BLaER1 treated with 17β-estradiol and CSF1 and Interleukin-3, amounts not matched to agents 10 nM and 100 nM (cell line): ENCODE measurements around the gene IREB2.

Experiments
- H3K27ac ChIP-seq, 11 experiments: shearing (Covaris generic); formaldehyde crosslinking; 2 replicates each; pipeline ENCODE4 v1.8.1; 2022
- H3K27me3 ChIP-seq, 11 experiments: shearing (Covaris generic); formaldehyde crosslinking; 2 replicates each; pipeline ENCODE4 v1.8.1; 2022
- H3K36me3 ChIP-seq, 11 experiments: shearing (Covaris generic); formaldehyde crosslinking; 2 replicates each; pipeline ENCODE4 v1.8.1; 2022
- H3K4me1 ChIP-seq, 10 experiments: shearing (Covaris generic); formaldehyde crosslinking; 2 replicates each; pipeline ENCODE4 v1.8.1; 2022
- H3K4me2 ChIP-seq, 11 experiments: shearing (Covaris generic); formaldehyde crosslinking; 2 replicates each; pipeline ENCODE4 v1.8.1; 2022
- H3K4me3 ChIP-seq, 10 experiments: shearing (Covaris generic); formaldehyde crosslinking; 2 replicates each; pipeline ENCODE4 v1.8.1; 2022
- H3K9ac ChIP-seq, 11 experiments: shearing (Covaris generic); formaldehyde crosslinking; 2 replicates each; pipeline ENCODE4 v1.8.1; 2022
- H3K9me3 ChIP-seq, 11 experiments: shearing (Covaris generic); formaldehyde crosslinking; replicated peaks in 1 of 11; 2 replicates each; pipeline ENCODE4 v1.8.1; 2022
- H4K20me1 ChIP-seq, 11 experiments: shearing (Covaris generic); formaldehyde crosslinking; 2 replicates each; pipeline ENCODE4 v1.8.1; 2022
- Cebpa-rat ChIP-seq, 11 experiments: shearing (Covaris generic); IDR thresholded peaks; 2 replicates each; pipeline ENCODE4 v1.8.1; 2022

Gene IREB2

DNA sequence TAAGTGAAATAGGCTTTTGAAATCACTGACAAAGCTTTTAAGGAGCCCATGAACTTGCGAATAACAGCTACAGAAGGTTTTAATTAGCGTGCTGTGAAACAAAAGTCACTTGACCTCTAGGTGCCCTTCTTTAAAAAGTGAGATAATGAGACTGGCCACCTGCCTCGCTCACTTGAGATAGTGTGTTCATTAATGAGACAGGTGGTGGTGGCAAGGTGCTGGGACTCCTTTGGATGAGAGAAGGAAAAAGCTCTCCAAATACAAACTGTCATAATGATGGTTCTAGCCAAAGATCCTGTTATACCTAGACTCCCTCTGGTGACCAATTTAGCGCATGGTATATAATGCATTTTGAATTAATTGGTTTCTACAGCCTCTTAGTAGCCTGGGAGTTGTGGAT, 22.7 kb upstream of the IREB2 start:
- Histone ChIP-seq H3K36me3 (no peaks in the 10 kb centered on the region), H3K27me3 (no peaks in the 10 kb centered on the region), H3K27ac (no peak overlapping the region), H3K4me3 (no peak overlapping the region), H3K4me1 (no peaks in the 10 kb centered on the region), H3K9me3 (no peaks in the 10 kb centered on the region), H3K9ac (no peak overlapping the region), H4K20me1 (no peaks in the 10 kb centered on the region), H3K4me2 (no peak overlapping the region)
- no peak for TF ChIP-seq Cebpa-rat (IDR thresholded peaks at IDR 0.05)

DNA sequence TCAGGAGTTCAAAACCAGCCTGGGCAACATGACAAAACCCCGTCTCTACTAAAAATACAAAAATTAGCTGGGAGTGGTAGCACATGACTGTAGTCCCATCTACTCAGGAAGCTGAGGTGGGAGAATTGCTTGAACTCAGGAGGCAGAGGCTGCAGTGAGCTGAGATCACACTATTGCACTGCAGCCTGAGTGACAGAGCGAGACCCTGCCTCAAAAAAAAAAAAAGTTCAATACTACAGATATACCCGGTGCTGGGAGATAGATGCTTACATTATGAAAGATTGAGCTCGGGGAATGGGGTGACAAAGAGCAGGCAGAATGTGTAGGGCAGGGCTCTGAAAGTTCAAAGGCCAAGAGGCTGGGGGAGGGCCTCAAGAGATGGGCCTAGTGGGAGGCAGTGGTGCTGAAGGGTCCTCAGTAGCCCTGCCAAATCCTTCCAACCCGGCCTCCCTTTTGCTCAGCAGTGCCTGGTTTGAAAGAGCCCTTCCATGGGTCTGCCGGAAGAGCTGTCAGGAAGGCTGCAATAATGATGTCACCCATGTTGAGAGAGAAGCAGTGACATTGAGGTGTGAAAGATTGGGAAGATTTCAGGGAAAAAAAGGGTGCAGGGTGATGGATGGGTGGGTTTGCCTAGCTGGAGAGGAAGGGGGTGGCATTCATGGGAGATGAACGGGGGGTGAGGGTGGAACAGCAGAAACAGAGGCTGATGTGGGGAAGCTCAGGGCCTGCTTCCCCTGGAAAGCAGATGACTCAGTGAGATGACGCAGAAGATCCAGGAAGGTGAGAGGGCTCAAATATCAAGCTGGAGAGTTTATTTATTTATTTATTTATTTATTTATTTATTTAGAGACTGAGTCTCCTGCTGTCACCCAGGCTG, 20.0 kb upstream of the IREB2 start:
- H3K4me1 ChIP-seq: no peaks in the 10 kb centered on the region
- no peak overlapping the region for H3K4me3 ChIP-seq
- H3K27me3 ChIP-seq: no peaks in the 10 kb centered on the region
- no peak for TF ChIP-seq Cebpa-rat (IDR thresholded peaks at IDR 0.05)
- H3K9me3 ChIP-seq: no peaks in the 10 kb centered on the region
- H3K4me2 ChIP-seq: no peak overlapping the region
- H3K9ac ChIP-seq: no peak overlapping the region
- H4K20me1 ChIP-seq: no peaks in the 10 kb centered on the region
- no peaks in the 10 kb centered on the region for H3K36me3 ChIP-seq
- no peak overlapping the region for H3K27ac ChIP-seq

DNA sequence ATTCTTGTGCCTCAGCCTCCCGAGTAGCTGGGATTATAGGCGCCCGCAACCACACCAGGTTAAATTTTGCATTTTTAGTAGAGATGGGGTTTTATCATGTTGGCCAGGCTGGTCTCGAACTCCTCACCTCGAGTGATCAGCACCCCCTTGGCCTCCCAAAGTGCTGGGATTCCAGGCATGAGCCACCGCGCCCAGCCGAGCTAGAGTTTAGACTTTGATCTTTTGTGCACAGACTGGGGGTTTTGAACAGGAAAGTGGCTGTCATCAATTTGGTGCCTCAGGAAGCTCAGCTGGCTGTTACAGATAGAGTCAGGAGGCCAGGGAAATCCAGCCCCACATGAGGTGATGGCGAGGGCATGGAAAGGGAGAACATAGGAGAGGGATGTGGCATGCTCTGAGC, 19.3 kb upstream of the IREB2 start:
- Histone ChIP-seq H3K27ac (no peak overlapping the region), H3K4me2 (no peak overlapping the region), H3K27me3 (no peaks in the 10 kb centered on the region), H4K20me1 (no peaks in the 10 kb centered on the region), H3K9me3 (no peaks in the 10 kb centered on the region), H3K9ac (no peak overlapping the region), H3K4me1 (no peaks in the 10 kb centered on the region), H3K36me3 (no peaks in the 10 kb centered on the region), H3K4me3 (no peak overlapping the region)
- no peak for TF ChIP-seq Cebpa-rat (IDR thresholded peaks at IDR 0.05)

GRCh38 chr15:78419367-78419766, 18.6 kb upstream of the IREB2 start:
- H3K27me3 ChIP-seq: no peaks in the 10 kb centered on the region
- no peaks in the 10 kb centered on the region for H3K36me3 ChIP-seq
- H3K9ac ChIP-seq: no peak overlapping the region
- H3K9me3 ChIP-seq: no peaks in the 10 kb centered on the region
- no peak for TF ChIP-seq Cebpa-rat (IDR thresholded peaks at IDR 0.05)
- H3K27ac ChIP-seq: no peak overlapping the region
- no peaks in the 10 kb centered on the region for H3K4me1 ChIP-seq
- H4K20me1 ChIP-seq: no peaks in the 10 kb centered on the region
- no peak overlapping the region for H3K4me3 ChIP-seq
- no peak overlapping the region for H3K4me2 ChIP-seq

GRCh38 chr15:78420220-78420619, 17.8 kb upstream of the IREB2 start:
- no peaks in the 10 kb centered on the region for H4K20me1 ChIP-seq
- H3K9me3 ChIP-seq: no peaks in the 10 kb centered on the region
- H3K27me3 ChIP-seq: no peaks in the 10 kb centered on the region
- TF ChIP-seq Cebpa-rat (IDR thresholded peaks at IDR 0.05): no peak
- H3K36me3 ChIP-seq: no peaks in the 10 kb centered on the region
- no peak overlapping the region for H3K27ac ChIP-seq
- no peak overlapping the region for H3K9ac ChIP-seq
- peaks cover 0 to 4% (median 3%) of the 10 kb centered on the region in 10 experiments; a peak in 16 of 20 replicates for H3K4me1 ChIP-seq
- H3K4me3 ChIP-seq: no peak overlapping the region
- no peak overlapping the region for H3K4me2 ChIP-seq

DNA sequence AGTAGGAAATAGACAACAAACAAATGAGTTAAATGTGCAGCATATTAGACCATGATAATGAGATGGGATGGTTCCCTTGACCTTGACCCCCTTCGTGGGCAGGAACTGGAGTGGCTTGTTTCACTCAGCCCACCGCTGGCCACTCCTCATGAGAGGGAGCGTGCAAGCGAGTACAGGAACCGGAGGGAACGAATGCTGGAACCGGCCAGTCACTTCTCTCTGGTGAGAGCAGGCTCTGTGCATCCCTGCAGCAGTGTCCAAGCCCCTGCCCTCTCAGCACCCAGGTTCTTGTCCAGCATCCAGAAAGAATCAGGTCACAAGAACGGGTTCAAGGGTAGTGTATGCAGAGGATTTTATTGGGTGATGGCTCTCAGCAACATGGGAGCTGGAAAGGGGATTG, 17.2 kb upstream of the IREB2 start:
- no peaks in the 10 kb centered on the region for H3K9me3 ChIP-seq
- H3K9ac ChIP-seq: no peak overlapping the region
- H3K27ac ChIP-seq: no peak overlapping the region
- H3K4me2 ChIP-seq: no peak overlapping the region
- no peaks in the 10 kb centered on the region for H3K36me3 ChIP-seq
- H3K27me3 ChIP-seq: no peaks in the 10 kb centered on the region
- no peak overlapping the region for H3K4me3 ChIP-seq
- H4K20me1 ChIP-seq: no peaks in the 10 kb centered on the region
- no peak for TF ChIP-seq Cebpa-rat (IDR thresholded peaks at IDR 0.05)
- peaks cover 4 to 9% (median 8%) of the 10 kb centered on the region in 10 experiments for H3K4me1 ChIP-seq

- peaks cover 10 to 16% (median 15%) of the 10 kb centered on the region in 10 experiments for H3K4me1 ChIP-seq
- H3K9me3 ChIP-seq: 0 out of 22 replicates have a peak, but pooled peaks cover 0 to under 1% (median 0%) of the 10 kb centered on the region in 11 experiments
- no peak overlapping the region for H3K4me3 ChIP-seq
- no peak for TF ChIP-seq Cebpa-rat (IDR thresholded peaks at IDR 0.05)
- no peak overlapping the region for H3K27ac ChIP-seq
- H4K20me1 ChIP-seq: no peaks in the 10 kb centered on the region
- no peaks in the 10 kb centered on the region for H3K36me3 ChIP-seq
- H3K9ac ChIP-seq: no peak overlapping the region
- H3K27me3 ChIP-seq: no peaks in the 10 kb centered on the region
- no peak overlapping the region for H3K4me2 ChIP-seq
Measured at GRCh38 chr15:78421238-78421965, 16.6 kb upstream of the IREB2 start.

DNA sequence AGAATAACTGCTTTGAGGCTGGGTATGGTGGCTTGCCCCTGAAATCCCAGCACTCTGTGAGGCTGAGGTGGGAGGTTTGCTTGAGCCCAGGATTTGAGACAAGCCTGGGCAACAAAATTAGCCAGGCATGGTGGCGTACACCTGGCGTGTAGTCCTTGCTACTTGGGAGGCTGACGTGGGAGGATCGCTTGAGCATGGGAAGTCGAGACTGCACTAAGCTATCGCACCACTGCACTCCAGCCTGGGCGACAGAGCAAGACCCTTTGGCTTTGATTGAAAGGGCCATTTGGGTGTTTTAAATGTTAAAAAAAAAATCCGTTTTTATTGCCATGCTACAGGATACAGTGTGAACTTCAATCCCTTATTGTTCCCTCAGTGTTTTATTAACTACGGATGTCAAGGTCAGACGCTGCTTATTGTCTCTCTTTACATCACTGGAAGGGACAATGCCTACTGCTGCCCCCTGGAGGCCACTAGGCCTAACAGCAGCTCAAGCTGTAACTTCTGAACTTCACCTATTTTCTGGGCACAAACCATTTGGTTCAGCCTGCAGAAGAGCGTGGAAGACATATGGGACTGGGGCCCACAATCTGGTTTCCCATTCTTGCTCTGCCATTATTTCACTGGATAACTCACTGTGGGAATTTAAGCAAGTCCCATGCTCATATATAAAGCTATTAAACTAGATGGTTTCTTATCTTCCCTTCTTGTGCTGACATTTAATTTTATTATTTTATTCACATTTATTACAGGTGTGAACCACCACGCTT, 15.3 kb upstream of the IREB2 start:
- Histone ChIP-seq H3K4me3 (no peak overlapping the region), H3K4me1 (peaks cover 12 to 20% (median 17%) of the 10 kb centered on the region in 10 experiments), H4K20me1 (no peaks in the 10 kb centered on the region), H3K27ac (no peak overlapping the region), H3K27me3 (no peaks in the 10 kb centered on the region), H3K36me3 (no peaks in the 10 kb centered on the region), H3K9me3 (peaks cover 0 to 9% (median 0%) of the 10 kb centered on the region in 11 experiments; a peak in 2 of 22 replicates), H3K9ac (no peak overlapping the region), H3K4me2 (no peak overlapping the region)
- no peak for TF ChIP-seq Cebpa-rat (IDR thresholded peaks at IDR 0.05)

DNA sequence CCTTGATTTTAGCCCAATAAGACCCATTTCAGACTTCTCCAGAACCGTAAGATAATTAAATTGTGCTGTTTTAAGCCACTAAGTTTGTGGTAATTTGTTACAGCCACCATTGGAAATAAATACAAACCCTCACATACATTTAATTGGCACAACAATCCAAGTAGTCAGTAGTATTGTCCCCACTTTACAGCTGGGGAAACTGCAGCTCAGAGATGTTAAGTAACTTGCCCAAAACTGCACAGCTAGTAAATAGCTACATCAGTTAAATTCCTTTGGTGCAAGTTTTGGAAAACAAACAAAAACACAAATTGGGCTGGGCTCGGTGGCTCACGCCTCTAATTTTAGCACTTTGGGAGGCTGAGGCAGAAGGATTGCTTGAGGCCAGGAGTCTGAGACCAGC, 13.3 kb upstream of the IREB2 start:
- Histone ChIP-seq H3K4me1 (peaks cover 12 to 27% (median 18%) of the 10 kb centered on the region in 10 experiments), H3K9me3 (peaks cover 0 to 9% (median 0%) of the 10 kb centered on the region in 11 experiments; a peak in 2 of 22 replicates), H3K9ac (no peak overlapping the region), H3K27ac (no peak overlapping the region), H3K4me3 (no peak overlapping the region), H3K27me3 (no peaks in the 10 kb centered on the region), H3K36me3 (no peaks in the 10 kb centered on the region), H4K20me1 (no peaks in the 10 kb centered on the region), H3K4me2 (0 out of 22 replicates have a peak overlapping the region, but pooled peaks of 1 of the 11 experiments have one; percentile 51)
- no peak for TF ChIP-seq Cebpa-rat (IDR thresholded peaks at IDR 0.05)
